Esophagus (tissue), 2 donors: ENCODE measurements around the gene SMC1B. TPM values are rescaled to one million over a fixed set of nuclear protein-coding genes. Genes with fewer than 3 reads are reported as not detected.
"Not testable (repeated sequence)": the region's sequence is repeated elsewhere in the genome, so short reads cannot be mapped to it uniquely, and the experiment has no call there.

ENCODE experiments used
- H3K27ac ChIP-seq, 2 donors: one replicate each; pipeline ENCODE4 v1.5.1; 2013; ENCODE audit warnings: low read depth in 2 of 2, mild to moderate bottlenecking in 2 of 2, inconsistent platforms in 1 of 2, low read length in 1 of 2, moderate library complexity in 1 of 2
- H3K27me3 ChIP-seq, 2 donors: one replicate each; pipeline ENCODE4 v1.6.1; 2013; ENCODE audit warnings: low read length in 2 of 2, control low read depth in 1 of 2, mild to moderate bottlenecking in 1 of 2; ENCODE audit not compliant: insufficient read depth in 2 of 2, control insufficient read depth in 1 of 2
- H3K36me3 ChIP-seq, 2 donors: one replicate each; pipeline ENCODE4 v1.6.1; 2013; ENCODE audit warnings: low read length in 1 of 2; ENCODE audit not compliant: control insufficient read depth in 2 of 2, insufficient read depth in 2 of 2
- H3K4me1 ChIP-seq, 2 donors: one replicate each; pipeline ENCODE4 v1.6.1; 2013; ENCODE audit warnings: low read length in 1 of 2; ENCODE audit not compliant: control insufficient read depth in 2 of 2, insufficient read depth in 2 of 2
- H3K4me3 ChIP-seq, 2 donors: one replicate each; pipeline ENCODE4 v1.5.1; 2013; ENCODE audit warnings: low read length in 2 of 2, mild to moderate bottlenecking in 2 of 2, low read depth in 1 of 2, moderate library complexity in 1 of 2
- H3K9me3 ChIP-seq, 2 donors: one replicate each; pipeline ENCODE4 v1.6.1; 2013; ENCODE audit warnings: mild to moderate bottlenecking in 2 of 2, low read depth in 1 of 2, low read length in 1 of 2, moderate library complexity in 1 of 2; ENCODE audit not compliant: control insufficient read depth in 2 of 2, insufficient read depth in 1 of 2
- WGBS, 2 donors: extraction: QIAGEN DNeasy Blood & Tissue Kit; methylation state at CpG; one replicate each; pipeline ENCODE4 v1.1.7; 2013; 5-methylcytosine and 5-hydroxymethylcytosine counted together
- polyA plus RNA-seq, 2 donors: library from polyadenylated mRNA; stranded (reverse); fragments of 200-250 nt; gene quantifications; one replicate each; pipeline ENCODE4 v1.2.3, GENCODE V29; 2013
- donor health status: healthy with polysubstance abuse.
- donor health status: Bipolar disorder and iron deficiency.

Gene SMC1B
- polyA plus RNA-seq, 2 donors, result 0.04 TPM; not detected in 1

DNA sequence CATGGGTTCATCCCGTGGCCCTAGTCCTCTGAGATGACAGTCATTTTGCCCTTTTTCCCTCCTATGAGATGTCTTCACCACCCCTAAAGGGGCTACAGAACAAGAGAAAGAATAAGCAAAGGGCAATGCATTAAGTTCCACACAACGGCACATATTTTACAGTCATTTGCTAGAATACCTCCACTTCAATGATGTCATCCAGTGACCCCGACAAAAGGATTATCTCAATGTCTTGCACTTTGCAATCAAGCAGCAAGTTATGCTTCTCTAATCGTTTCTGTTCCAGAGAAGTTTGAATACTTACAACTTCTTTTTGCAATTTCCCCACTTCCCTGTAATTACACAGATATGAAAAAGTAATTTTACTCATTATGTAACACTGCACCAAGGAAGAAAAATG is 53.8 kb downstream of the SMC1B start:
- no peaks in the 10 kb centered on the region for H3K27me3 ChIP-seq
- no peak overlapping the region for H3K27ac ChIP-seq
- no peaks in the 10 kb centered on the region for H3K4me1 ChIP-seq
- no peaks in the 10 kb centered on the region for H3K9me3 ChIP-seq
- no peaks in the 10 kb centered on the region for H3K36me3 ChIP-seq
- no peak overlapping the region for H3K4me3 ChIP-seq
- WGBS, 2 donors, result 65 to 69% methylated on average over 4 of the region's 4 CpGs

DNA sequence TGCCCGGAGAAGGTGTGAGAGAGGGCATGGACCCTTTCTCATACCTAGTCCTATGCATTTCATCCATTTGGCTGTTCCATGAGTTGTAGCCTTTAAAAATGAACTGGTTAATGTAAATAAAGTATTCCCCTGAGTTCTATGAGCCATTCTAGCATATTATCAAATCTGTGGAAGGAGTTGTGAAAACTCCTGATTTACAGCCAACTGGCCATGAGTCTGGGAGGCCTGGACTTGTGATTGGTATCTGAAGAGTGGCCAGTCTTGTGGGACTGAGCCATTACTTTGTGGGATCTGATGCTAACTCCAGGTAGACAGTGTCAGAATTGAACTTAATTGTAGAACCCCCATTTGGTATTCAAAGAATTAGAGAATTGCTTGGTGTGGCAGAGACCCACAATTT is 55.3 kb downstream of the SMC1B start:
- Histone ChIP-seq H3K9me3 (no peaks in the 10 kb centered on the region), H3K4me1 (no peaks in the 10 kb centered on the region), H3K27me3 (no peaks in the 10 kb centered on the region), H3K4me3 (no peak overlapping the region), H3K27ac (no peak overlapping the region), H3K36me3 (no peaks in the 10 kb centered on the region)
- 95 to 96% methylated on average over 1 of the region's 1 CpG for WGBS, 2 donors

DNA sequence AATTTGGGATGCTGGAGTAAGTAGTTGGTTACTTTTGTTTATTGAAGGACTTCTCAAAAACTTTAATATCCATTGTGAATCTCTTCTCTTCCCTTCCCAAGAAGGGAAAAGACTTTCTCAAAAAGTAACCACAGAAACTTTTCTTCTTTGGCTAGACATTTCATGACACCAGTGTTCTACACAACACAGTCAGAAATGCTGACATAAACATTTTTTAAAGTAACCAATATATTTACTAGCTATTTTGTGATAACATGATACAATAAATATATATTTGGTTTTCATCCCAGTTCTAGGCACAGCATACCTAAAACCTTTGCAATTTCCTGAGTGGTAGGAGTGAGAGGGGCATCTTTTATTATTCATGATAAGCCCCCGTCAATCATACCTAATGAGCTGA is 55.9 kb downstream of the SMC1B start:
- Histone ChIP-seq H3K36me3 (no peaks in the 10 kb centered on the region), H3K4me1 (no peaks in the 10 kb centered on the region), H3K9me3 (no peaks in the 10 kb centered on the region), H3K4me3 (no peak overlapping the region), H3K27ac (no peak overlapping the region), H3K27me3 (no peaks in the 10 kb centered on the region)
- 100% methylated on average over 1 of the region's 1 CpG for WGBS, 2 donors

DNA sequence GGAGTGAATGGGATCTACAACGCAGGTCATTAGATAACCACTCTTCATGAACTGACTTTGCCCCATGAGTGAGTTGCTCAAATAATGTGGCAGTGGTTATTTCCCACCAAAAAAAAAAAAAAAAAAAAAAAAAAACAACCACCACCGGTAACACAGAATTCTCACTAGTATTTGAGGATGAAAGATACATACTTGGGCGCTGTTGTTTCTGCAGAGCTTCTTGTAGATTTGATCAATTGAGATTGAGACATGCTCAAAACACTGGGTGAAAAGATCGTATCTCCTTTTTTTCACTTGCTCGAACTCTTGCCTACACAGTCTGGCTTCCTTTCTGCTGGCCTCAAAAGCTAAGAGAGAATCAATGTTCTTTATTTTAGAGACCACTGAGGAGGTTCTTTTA is 59.6 kb downstream of the SMC1B start:
- peaks cover 0 to 3% of the 10 kb centered on the region in 2 donors for H3K36me3 ChIP-seq
- H3K27me3 ChIP-seq, result no peaks in the 10 kb centered on the region
- no peak overlapping the region for H3K4me3 ChIP-seq
- no peaks in the 10 kb centered on the region for H3K9me3 ChIP-seq
- no peak overlapping the region for H3K27ac ChIP-seq
- no peaks in the 10 kb centered on the region for H3K4me1 ChIP-seq
- WGBS, 2 donors, result 89 to 92% methylated on average over 5 of the region's 5 CpGs

DNA sequence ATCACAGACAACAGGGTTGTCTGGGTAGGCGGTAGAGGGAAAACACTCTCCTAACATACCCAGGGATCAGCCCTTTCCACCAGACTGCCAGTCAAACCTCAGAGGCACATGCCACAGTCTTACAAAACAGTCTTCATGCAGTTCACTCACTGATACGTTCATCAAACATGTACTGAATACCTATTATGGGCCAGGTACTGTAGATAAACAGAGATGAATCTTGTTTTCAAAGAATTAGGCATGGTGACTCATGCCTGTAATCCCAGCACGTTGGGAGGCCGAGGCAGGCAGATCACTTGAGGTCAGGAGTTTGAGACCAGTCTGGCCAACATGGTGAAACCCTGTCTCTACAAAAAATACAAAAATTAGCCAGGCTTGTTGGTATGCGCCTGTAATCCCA is 60.6 kb downstream of the SMC1B start:
- 63 to 71% methylated on average over 5 of the region's 5 CpGs for WGBS, 2 donors
- H3K36me3 ChIP-seq, H3K9me3 ChIP-seq, H3K27me3 ChIP-seq, H3K27ac ChIP-seq, H3K4me3 ChIP-seq, H3K4me1 ChIP-seq: not testable (repeated sequence)

DNA sequence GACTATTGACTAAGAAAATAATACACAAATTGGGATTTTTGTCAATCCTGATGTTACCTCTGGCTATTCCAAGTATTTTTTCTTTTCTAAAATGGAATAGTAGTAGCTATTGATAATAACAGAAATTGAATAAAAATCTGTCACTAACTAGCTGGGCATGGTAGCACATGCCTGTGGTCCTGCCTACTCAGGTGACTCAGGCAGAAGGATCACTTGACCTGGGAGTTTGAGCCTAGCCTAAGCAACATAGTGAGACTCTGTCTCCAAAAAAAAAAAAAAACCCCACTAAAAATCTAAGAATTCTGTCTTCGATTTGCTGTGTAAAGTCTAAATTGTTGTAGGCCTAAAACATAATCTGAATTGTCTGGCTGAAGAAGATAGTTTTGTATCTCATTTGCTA is 61.4 kb downstream of the SMC1B start:
- no peak overlapping the region for H3K4me3 ChIP-seq
- no peaks in the 10 kb centered on the region for H3K27me3 ChIP-seq
- H3K36me3 ChIP-seq, result peaks cover 0 to 6% of the 10 kb centered on the region in 2 donors
- no peaks in the 10 kb centered on the region for H3K9me3 ChIP-seq
- no peak overlapping the region for H3K27ac ChIP-seq
- no peaks in the 10 kb centered on the region for H3K4me1 ChIP-seq
- 94 to 98% methylated on average over 1 of the region's 1 CpG for WGBS, 2 donors

DNA sequence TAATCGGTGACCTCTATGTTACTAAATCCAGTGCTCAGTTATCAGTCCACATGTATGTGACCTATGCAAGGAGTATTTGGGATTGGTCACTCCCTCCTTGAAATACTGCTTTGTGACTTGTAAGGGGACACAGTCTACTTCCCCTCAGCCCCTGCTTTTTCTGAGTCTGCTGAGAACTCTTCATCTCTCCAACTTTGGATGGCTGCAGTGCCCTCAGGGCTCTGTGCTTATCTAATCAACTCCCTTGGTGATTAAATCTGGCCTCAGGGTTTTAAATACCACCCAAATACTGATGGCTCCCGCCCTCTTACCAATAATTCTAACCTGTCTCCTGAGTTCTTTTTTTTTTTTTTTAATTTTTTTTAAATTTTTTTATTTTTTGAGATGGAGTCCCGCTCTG is 63.5 kb downstream of the SMC1B start:
- no peaks in the 10 kb centered on the region for H3K4me1 ChIP-seq
- no peak overlapping the region for H3K4me3 ChIP-seq
- H3K27ac ChIP-seq, result no peak overlapping the region
- no peaks in the 10 kb centered on the region for H3K27me3 ChIP-seq
- WGBS, 2 donors, result 90 to 94% methylated on average over 3 of the region's 3 CpGs
- no peaks in the 10 kb centered on the region for H3K9me3 ChIP-seq
- peaks cover 0 to 7% of the 10 kb centered on the region in 2 donors for H3K36me3 ChIP-seq

DNA sequence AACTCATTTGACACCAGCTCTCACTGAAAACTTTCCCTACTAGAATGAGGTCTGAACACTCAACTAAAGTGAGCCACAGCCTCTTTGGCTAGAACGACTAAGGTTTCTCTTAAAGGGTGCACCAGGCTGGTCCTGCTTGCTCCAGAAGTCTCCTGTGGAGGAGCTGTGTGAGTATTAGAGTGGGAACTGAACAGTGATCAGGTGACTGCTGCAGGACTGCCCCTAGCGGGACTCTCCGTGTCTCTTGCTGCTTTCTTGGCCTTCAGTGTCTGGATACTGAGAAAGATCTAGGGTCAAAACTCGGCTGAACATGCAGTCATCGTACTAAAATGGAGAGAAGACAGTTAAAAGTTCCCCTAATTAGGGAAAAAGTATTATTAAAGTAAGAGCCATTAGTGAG is 69.1 kb downstream of the SMC1B start:
- H3K36me3 ChIP-seq, result peaks cover 7 to 8% of the 10 kb centered on the region in 2 donors
- H3K27me3 ChIP-seq, result no peaks in the 10 kb centered on the region

DNA sequence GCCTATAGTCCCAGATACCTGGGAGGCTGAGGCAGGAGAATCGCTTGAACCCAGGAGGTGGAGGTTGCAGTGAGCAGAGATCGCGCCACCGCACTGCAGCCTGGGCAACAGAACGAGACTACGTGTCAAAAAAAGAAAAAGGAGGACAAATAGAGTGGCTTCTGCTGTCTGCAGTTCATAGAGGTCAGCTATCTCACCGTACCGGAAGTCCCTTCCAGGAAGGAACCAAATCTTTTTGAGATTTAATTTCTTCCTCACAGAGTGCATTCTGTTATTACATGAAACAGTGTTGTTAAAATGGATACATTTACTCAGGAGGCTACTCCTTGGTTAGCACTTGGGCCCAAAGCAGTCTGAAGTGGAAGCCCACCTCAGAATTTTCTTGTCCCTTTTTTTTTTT is 70.3 kb downstream of the SMC1B start:
- Histone ChIP-seq H3K4me3 (no peak overlapping the region), H3K4me1 (no peaks in the 10 kb centered on the region), H3K27me3 (no peaks in the 10 kb centered on the region), H3K27ac (no peak overlapping the region), H3K36me3 (peaks cover 8 to 9% of the 10 kb centered on the region in 2 donors), H3K9me3 (no peaks in the 10 kb centered on the region)
- WGBS, 2 donors, result 92 to 95% methylated on average over 8 of the region's 8 CpGs

More for the DNA sequence above, 69.1 kb downstream of the SMC1B start:
- WGBS, 2 donors, result 70 to 74% methylated on average over 5 of the region's 5 CpGs
- Histone ChIP-seq H3K4me3 (no peak overlapping the region), H3K27ac (no peak overlapping the region), H3K4me1 (no peaks in the 10 kb centered on the region), H3K9me3 (no peaks in the 10 kb centered on the region)

DNA sequence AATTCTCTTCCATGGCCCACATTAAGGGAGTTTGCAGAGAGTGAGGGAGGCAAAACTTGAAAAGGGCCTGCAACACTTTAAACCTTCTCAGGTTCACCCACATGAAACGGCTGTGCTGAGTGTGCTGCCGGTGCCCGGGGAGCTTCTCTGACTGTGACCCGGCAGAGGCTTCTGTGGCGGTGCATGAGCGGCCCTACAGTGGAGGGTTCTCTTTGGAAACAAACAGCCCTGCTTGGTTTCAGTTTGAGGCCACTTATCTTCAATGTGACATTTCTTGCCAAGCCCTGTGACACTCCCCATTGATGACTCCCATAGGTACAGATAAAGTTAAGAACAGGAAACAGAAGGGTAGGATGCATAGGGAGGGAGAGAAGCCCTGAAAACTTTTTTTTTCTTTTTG is 71.9 kb downstream of the SMC1B start:
- no peaks in the 10 kb centered on the region for H3K9me3 ChIP-seq
- H3K27ac ChIP-seq, result no peak overlapping the region
- peaks cover 8% of the 10 kb centered on the region in 2 donors for H3K36me3 ChIP-seq
- H3K4me1 ChIP-seq, result peaks cover 0 to 4% of the 10 kb centered on the region in 2 donors
- H3K4me3 ChIP-seq, result no peak overlapping the region
- WGBS, 2 donors, result 52 to 71% methylated on average over 6 of the region's 6 CpGs
- H3K27me3 ChIP-seq, result no peaks in the 10 kb centered on the region
